Naive thymus-derived CD8-positive, alpha-beta T cell (primary cell): Measurements from ENCODE around the gene DLG2. TPM values are rescaled to one million over a fixed set of nuclear protein-coding genes. Genes with fewer than 3 reads are reported as not detected.
A peak's percentile ranks its signal among the peaks of the same experiment; 100 is the strongest.

Experiments used
- ATAC-seq, 2 donors: fragments of 150-1000 bp; cut with Tn5 transposase in 1 of 2; sonication (Bioruptor Pico), chemical (Tn5 transposase) in 1 of 2; 1 replicate in 1 of 2; 2 replicates in 1 of 2; pipeline ENCODE4 v1.10.0; 2021; ENCODE audit warnings: mild to moderate bottlenecking in 2 of 2, moderate library complexity in 2 of 2
- POLR2A ChIA-PET: fragments of 350-600 bp; sonication (Branson Sonifier 250); formaldehyde crosslinking; loops from one replicate; lab custom pipeline; 2021; ENCODE audit warnings: antibody characterized with exemption; lab: Charles Lee
- DNase-seq, 10 donors: peaks; one replicate each; pipeline versions ENCODE4 v3.0.0 to v3.0.0-alpha.2; 2020 to 2022
- H3K27ac Mint-ChIP-seq, 10 donors: one replicate each; pipeline ENCODE4 v1.8.0; 2020 to 2022; ENCODE audit warnings: mild to moderate bottlenecking in 10 of 10, mixed read lengths in 10 of 10, moderate library complexity in 4 of 10, inconsistent platforms in 1 of 10
- H3K27me3 Mint-ChIP-seq, 5 donors: one replicate each; pipeline ENCODE4 v1.8.0; 2021 to 2022; ENCODE audit warnings: mixed read lengths in 5 of 5
- H3K36me3 Mint-ChIP-seq, 3 donors: one replicate each; pipeline ENCODE4 v1.8.0; 2020 to 2022; ENCODE audit warnings: mixed read lengths in 3 of 3, mild to moderate bottlenecking in 2 of 3, inconsistent platforms in 1 of 3
- H3K4me1 Mint-ChIP-seq, 4 donors: one replicate each; pipeline ENCODE4 v1.8.0; 2021 to 2022; ENCODE audit warnings: mixed read lengths in 4 of 4
- H3K4me3 Mint-ChIP-seq, 10 donors: one replicate each; pipeline ENCODE4 v1.8.0; 2020 to 2022; ENCODE audit warnings: mild to moderate bottlenecking in 10 of 10, mixed read lengths in 10 of 10, moderate library complexity in 6 of 10, inconsistent platforms in 1 of 10
- H3K9me3 Mint-ChIP-seq, 9 donors: one replicate each; pipeline ENCODE4 v1.8.0; 2020 to 2022; ENCODE audit warnings: mixed read lengths in 9 of 9, mild to moderate bottlenecking in 3 of 9, inconsistent platforms in 1 of 9, moderate library complexity in 1 of 9
- polyA plus RNA-seq, 3 donors: library from polyadenylated mRNA; unstranded; fragments of 300-500 nt; fragmentation: Illumina TruSeq; gene quantifications; one replicate each; pipeline ENCODE4 v1.2.3, GENCODE V29; 2021
- total RNA-seq, 8 experiments: library from RNA in 2 of 8; stranded (reverse) in 2 of 8; gene quantifications; one replicate each; pipeline ENCODE4 v1.2.3 and lab custom pipeline; 2021 to 2026

DLG2 gene
- total and polyA plus RNA-seq, 5 experiments from 2014 or later = 0.86 to 6.2 (median 2.5) TPM

- POLR2A ChIA-PET = no interaction called here
- H3K27me3 Mint-ChIP-seq = no peaks in the 10 kb centered on the region
- H3K9me3 Mint-ChIP-seq = peaks cover 0 to 56% (median 16%) of the 10 kb centered on the region in 9 donors
- no peak for DNase-seq
- H3K4me1 Mint-ChIP-seq = no peaks in the 10 kb centered on the region
- H3K36me3 Mint-ChIP-seq = no peaks in the 10 kb centered on the region
- no peak for ATAC-seq
- H3K4me3 Mint-ChIP-seq = no peak overlapping the region
- no peak overlapping the region for H3K27ac Mint-ChIP-seq
Measured at GRCh38 chr11:84909740-84910139, 717.4 kb downstream of the DLG2 start.

- POLR2A ChIA-PET = no interaction called here
- H3K4me3 Mint-ChIP-seq = no peak overlapping the region
- H3K27ac Mint-ChIP-seq = no peak overlapping the region
- ATAC-seq (no peak), DNase-seq (no peak)
- no peaks in the 10 kb centered on the region for H3K36me3 Mint-ChIP-seq
- no peaks in the 10 kb centered on the region for H3K27me3 Mint-ChIP-seq
- peaks cover 0 to 69% (median 17%) of the 10 kb centered on the region in 9 donors for H3K9me3 Mint-ChIP-seq
- H3K4me1 Mint-ChIP-seq = no peaks in the 10 kb centered on the region
Measured at GRCh38 chr11:84906995-84907394, 720.1 kb downstream of the DLG2 start.

DNA sequence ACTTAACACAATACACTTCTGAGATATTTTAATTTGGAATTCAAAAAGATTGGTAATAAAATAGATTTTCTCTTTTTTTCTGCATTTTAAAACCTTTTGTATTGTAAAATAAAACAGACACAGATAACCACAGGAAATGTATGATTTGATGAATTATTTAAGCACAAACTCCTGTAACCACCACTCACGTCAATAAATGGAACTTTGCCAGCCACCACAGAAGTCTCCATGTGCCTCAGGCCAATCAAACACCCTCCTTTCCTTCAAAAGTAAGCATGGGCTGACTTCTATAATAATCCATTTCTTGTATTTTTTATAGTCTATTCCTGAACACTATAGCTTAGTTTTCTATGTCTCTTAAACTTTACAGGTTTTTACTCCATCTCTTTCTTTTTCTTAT is 721.7 kb downstream of the DLG2 start:
- DNase-seq = no peak
- POLR2A ChIA-PET = no interaction called here
- no peak overlapping the region for H3K27ac Mint-ChIP-seq
- H3K4me3 Mint-ChIP-seq = no peak overlapping the region
- H3K4me1 Mint-ChIP-seq = no peaks in the 10 kb centered on the region
- no peak for ATAC-seq
- peaks cover 0 to 62% (median 16%) of the 10 kb centered on the region in 9 donors for H3K9me3 Mint-ChIP-seq
- no peaks in the 10 kb centered on the region for H3K27me3 Mint-ChIP-seq
- H3K36me3 Mint-ChIP-seq = no peaks in the 10 kb centered on the region

GRCh38 chr11:84902445-84902844 is 724.7 kb downstream of the DLG2 start:
- Mint-ChIP-seq H3K4me3 (no peak overlapping the region), H3K36me3 (no peaks in the 10 kb centered on the region), H3K27ac (no peak overlapping the region), H3K4me1 (no peaks in the 10 kb centered on the region), H3K9me3 (peaks cover 8 to 48% (median 16%) of the 10 kb centered on the region in 9 donors), H3K27me3 (no peaks in the 10 kb centered on the region)
- no peak for DNase-seq
- POLR2A ChIA-PET = no interaction called here
- ATAC-seq = no peak

GRCh38 chr11:84901991-84902390 is 725.2 kb downstream of the DLG2 start:
- POLR2A ChIA-PET = no interaction called here
- H3K4me3 Mint-ChIP-seq = no peak overlapping the region

DNA sequence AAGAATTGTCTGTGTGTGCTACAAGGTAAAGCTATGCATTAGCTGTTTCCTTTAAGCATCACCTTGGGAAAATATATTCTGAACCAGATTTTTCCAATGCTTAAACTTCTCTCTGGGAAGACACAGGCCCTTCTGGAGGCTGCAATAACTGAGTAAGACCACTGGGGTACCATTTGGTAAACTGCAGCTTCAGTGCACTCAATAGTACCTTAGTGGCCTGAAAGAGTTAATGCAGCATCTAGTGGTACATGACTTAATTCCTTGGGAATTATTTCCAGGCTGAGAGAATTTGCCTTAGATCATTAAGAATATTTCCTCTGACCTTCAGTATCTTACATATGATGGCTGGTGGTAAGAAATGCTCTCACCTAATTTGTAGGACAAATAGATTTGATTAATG is 727.4 kb downstream of the DLG2 start:
- Mint-ChIP-seq H3K36me3 (no peaks in the 10 kb centered on the region), H3K4me1 (no peaks in the 10 kb centered on the region), H3K4me3 (no peak overlapping the region), H3K27me3 (no peaks in the 10 kb centered on the region), H3K9me3 (peaks cover 9 to 25% (median 12%) of the 10 kb centered on the region in 9 donors), H3K27ac (no peak overlapping the region)
- DNase-seq (no peak), ATAC-seq (no peak)
- POLR2A ChIA-PET = no interaction called here

More at GRCh38 chr11:84901991-84902390, 725.2 kb downstream of the DLG2 start:
- DNase-seq (no peak), ATAC-seq (no peak)
- Mint-ChIP-seq H3K27ac (no peak overlapping the region), H3K4me1 (no peaks in the 10 kb centered on the region), H3K27me3 (no peaks in the 10 kb centered on the region), H3K36me3 (no peaks in the 10 kb centered on the region), H3K9me3 (peaks cover 8 to 43% (median 14%) of the 10 kb centered on the region in 9 donors)

GRCh38 chr11:84899134-84899533 is 728.0 kb downstream of the DLG2 start:
- Mint-ChIP-seq H3K4me3 (no peak overlapping the region), H3K9me3 (peaks cover 9 to 25% (median 12%) of the 10 kb centered on the region in 9 donors), H3K36me3 (no peaks in the 10 kb centered on the region), H3K4me1 (no peaks in the 10 kb centered on the region), H3K27me3 (no peaks in the 10 kb centered on the region), H3K27ac (no peak overlapping the region)
- DNase-seq (no peak), ATAC-seq (no peak)
- POLR2A ChIA-PET = no interaction called here

- Mint-ChIP-seq H3K27ac (no peak overlapping the region), H3K36me3 (no peaks in the 10 kb centered on the region), H3K9me3 (peaks cover 5 to 25% (median 12%) of the 10 kb centered on the region in 9 donors), H3K4me1 (no peaks in the 10 kb centered on the region), H3K27me3 (no peaks in the 10 kb centered on the region), H3K4me3 (no peak overlapping the region)
- ATAC-seq (no peak), DNase-seq (no peak)
- POLR2A ChIA-PET = no interaction called here
Measured at GRCh38 chr11:84894666-84895065, 732.5 kb downstream of the DLG2 start.

GRCh38 chr11:84890676-84891075 is 736.5 kb downstream of the DLG2 start:
- DNase-seq = peak in 1 of 10 donors; percentile 2
- Mint-ChIP-seq H3K27me3 (no peaks in the 10 kb centered on the region), H3K4me3 (no peak overlapping the region), H3K27ac (no peak overlapping the region), H3K4me1 (no peaks in the 10 kb centered on the region), H3K9me3 (peaks cover 0 to 25% (median 16%) of the 10 kb centered on the region in 9 donors), H3K36me3 (no peaks in the 10 kb centered on the region)
- ATAC-seq = no peak
- POLR2A ChIA-PET = no interaction called here

DNA sequence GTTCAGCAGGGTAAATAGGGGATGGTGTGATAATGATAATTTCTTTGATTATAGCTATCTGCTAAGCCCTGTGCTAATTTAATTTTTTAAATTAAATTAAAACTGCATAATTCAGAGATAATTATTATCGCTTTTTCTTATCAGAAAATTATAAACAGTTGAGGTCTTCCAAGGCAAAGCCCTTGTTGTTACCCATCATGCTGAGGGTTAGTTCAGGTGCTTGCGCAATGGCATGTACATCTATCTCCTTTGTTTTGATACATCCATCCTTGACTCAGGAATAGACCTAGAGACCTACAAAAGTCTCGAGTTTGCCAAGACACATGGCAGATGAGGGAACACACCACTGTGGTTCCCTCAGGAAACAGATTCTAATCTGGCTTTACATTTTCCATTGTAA is 737.6 kb downstream of the DLG2 start:
- no peak for DNase-seq
- no peak overlapping the region for H3K4me3 Mint-ChIP-seq
- POLR2A ChIA-PET = no interaction called here

GRCh38 chr11:84887055-84887629 is 740.0 kb downstream of the DLG2 start:
- Mint-ChIP-seq H3K27me3 (no peaks in the 10 kb centered on the region), H3K27ac (no peak overlapping the region), H3K4me1 (no peaks in the 10 kb centered on the region), H3K9me3 (peaks cover 0 to 29% (median 19%) of the 10 kb centered on the region in 9 donors), H3K36me3 (no peaks in the 10 kb centered on the region), H3K4me3 (no peak overlapping the region)
- POLR2A ChIA-PET = no interaction called here
- DNase-seq (no peak), ATAC-seq (no peak)

More for the DNA sequence above, 737.6 kb downstream of the DLG2 start:
- Mint-ChIP-seq H3K4me1 (no peaks in the 10 kb centered on the region), H3K9me3 (peaks cover 0 to 25% (median 14%) of the 10 kb centered on the region in 9 donors), H3K27ac (no peak overlapping the region), H3K36me3 (no peaks in the 10 kb centered on the region), H3K27me3 (no peaks in the 10 kb centered on the region)
- no peak for ATAC-seq

- Mint-ChIP-seq H3K4me1 (no peaks in the 10 kb centered on the region), H3K36me3 (no peaks in the 10 kb centered on the region), H3K27ac (no peak overlapping the region), H3K27me3 (no peaks in the 10 kb centered on the region), H3K9me3 (peaks cover 0 to 30% (median 21%) of the 10 kb centered on the region in 9 donors), H3K4me3 (no peak overlapping the region)
- no peak for DNase-seq
- ATAC-seq = no peak
- POLR2A ChIA-PET = no interaction called here
Measured at GRCh38 chr11:84886344-84886743, 740.8 kb downstream of the DLG2 start.

DNA sequence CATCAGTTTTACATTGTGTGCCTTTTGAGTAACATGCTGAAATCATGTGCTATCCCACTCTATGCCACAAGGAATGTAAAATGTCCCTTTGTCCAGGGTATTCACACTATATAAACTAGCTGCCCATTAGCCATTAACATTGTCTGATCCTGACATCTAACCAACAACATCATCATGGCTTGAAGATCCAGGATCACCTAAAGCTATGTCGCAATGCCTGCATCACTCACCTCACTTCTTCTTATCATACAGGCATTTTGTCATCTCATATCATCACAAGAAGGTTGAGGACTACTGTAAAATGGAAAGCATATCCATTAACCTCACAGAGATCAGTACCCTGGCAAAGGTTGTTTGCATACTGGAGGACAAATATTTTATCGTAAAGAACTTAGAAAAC is 742.3 kb downstream of the DLG2 start:
- ATAC-seq = no peak
- no peak for DNase-seq
- Mint-ChIP-seq H3K4me3 (no peak overlapping the region), H3K27ac (no peak overlapping the region), H3K36me3 (no peaks in the 10 kb centered on the region), H3K4me1 (no peaks in the 10 kb centered on the region), H3K9me3 (peaks cover 2 to 38% (median 24%) of the 10 kb centered on the region in 9 donors), H3K27me3 (no peaks in the 10 kb centered on the region)
- POLR2A ChIA-PET = no interaction called here

- H3K27ac Mint-ChIP-seq = no peak overlapping the region
- H3K4me3 Mint-ChIP-seq = no peak overlapping the region
- no peak for ATAC-seq
- POLR2A ChIA-PET = no interaction called here
- no peaks in the 10 kb centered on the region for H3K27me3 Mint-ChIP-seq
- no peaks in the 10 kb centered on the region for H3K36me3 Mint-ChIP-seq
- H3K4me1 Mint-ChIP-seq = no peaks in the 10 kb centered on the region
- DNase-seq = no peak
- H3K9me3 Mint-ChIP-seq = peaks cover 7 to 41% (median 22%) of the 10 kb centered on the region in 9 donors
Measured at GRCh38 chr11:84882056-84882455, 745.1 kb downstream of the DLG2 start.
